ENCODE data around the gene OOSP4A.
"Not testable (repeated sequence)": the region's sequence is repeated elsewhere in the genome, so short reads cannot be mapped to it uniquely, and the experiment has no call there.

The OOSP4A gene

GRCh38 chr11:59965424-59965823 lies 1.6 kb downstream of the OOSP4A start:
- no peaks in the 10 kb centered on the region for H3K36me3 ChIP-seq (ENCODE audit: insufficient read depth, low read length)
- no peak for DNase-seq (ENCODE audit: low read depth, low spot score)
- H3K9me3 ChIP-seq (ENCODE audit: low read depth, low read length): no peaks in the 10 kb centered on the region
- no peak for TF ChIP-seq EZH2 (IDR thresholded peaks at IDR 0.05)
- TF ChIP-seq FOXP2 (optimal IDR thresholded peaks at IDR 0.05; ENCODE audit: control extremely low read depth, extremely low read length, insufficient read depth): no peak
- TF ChIP-seq POLR2AphosphoS5 (IDR thresholded peaks at IDR 0.05; ENCODE audit: borderline replicate concordance, low read depth, low read length): no peak
- no peak overlapping the region for H3K9ac ChIP-seq (ENCODE audit: insufficient read length)
- H3K27ac ChIP-seq: no peak overlapping the region
- no peak overlapping the region for H3K4me3 ChIP-seq

GRCh38 chr11:59966201-59966600 lies 2.4 kb downstream of the OOSP4A start:
- no peak for DNase-seq (ENCODE audit: low read depth, low spot score)
- no peaks in the 10 kb centered on the region for H3K36me3 ChIP-seq (ENCODE audit: insufficient read depth, low read length)
- no peak overlapping the region for H3K4me3 ChIP-seq
- no peaks in the 10 kb centered on the region for H3K9me3 ChIP-seq (ENCODE audit: low read depth, low read length)
- H3K9ac ChIP-seq (ENCODE audit: insufficient read length): no peak overlapping the region
- TF ChIP-seq FOXP2 (optimal IDR thresholded peaks at IDR 0.05; ENCODE audit: control extremely low read depth, extremely low read length, insufficient read depth) (no peak), POLR2AphosphoS5 (IDR thresholded peaks at IDR 0.05; ENCODE audit: borderline replicate concordance, low read depth, low read length) (no peak), EZH2 (IDR thresholded peaks at IDR 0.05) (no peak)
- no peak overlapping the region for H3K27ac ChIP-seq

GRCh38 chr11:59967677-59968394 lies 4.0 kb downstream of the OOSP4A start:
- no peak for TF ChIP-seq FOXP2 (optimal IDR thresholded peaks at IDR 0.05; ENCODE audit: control extremely low read depth, extremely low read length, insufficient read depth)
- DNase-seq (ENCODE audit: low read depth, low spot score): no peak
- no peaks in the 10 kb centered on the region for H3K36me3 ChIP-seq (ENCODE audit: insufficient read depth, low read length)
- no peak overlapping the region for H3K27ac ChIP-seq
- no peak overlapping the region for H3K4me3 ChIP-seq
- H3K9me3 ChIP-seq (ENCODE audit: low read depth, low read length): no peaks in the 10 kb centered on the region
- no peak overlapping the region for H3K9ac ChIP-seq (ENCODE audit: insufficient read length)

GRCh38 chr11:59968395-59968783 lies 4.6 kb downstream of the OOSP4A start:
- Histone ChIP-seq H3K4me3 (no peak overlapping the region), H3K9ac (ENCODE audit: insufficient read length) (no peak overlapping the region), H3K9me3 (ENCODE audit: low read depth, low read length) (no peaks in the 10 kb centered on the region), H3K36me3 (ENCODE audit: insufficient read depth, low read length) (no peaks in the 10 kb centered on the region), H3K27ac (no peak overlapping the region)
- no peak for DNase-seq (ENCODE audit: low read depth, low spot score)
- TF ChIP-seq FOXP2 (optimal IDR thresholded peaks at IDR 0.05; ENCODE audit: control extremely low read depth, extremely low read length, insufficient read depth): no peak
- no peak for TF ChIP-seq POLR2AphosphoS5 (IDR thresholded peaks at IDR 0.05; ENCODE audit: borderline replicate concordance, low read depth, low read length)
- TF ChIP-seq EZH2 (IDR thresholded peaks at IDR 0.05): no peak

GRCh38 chr11:59973097-59973496 lies 9.3 kb downstream of the OOSP4A start:
- H3K27ac ChIP-seq: no peak overlapping the region
- no peak for DNase-seq (ENCODE audit: low read depth, low spot score)
- no peak overlapping the region for H3K9ac ChIP-seq (ENCODE audit: insufficient read length)
- TF ChIP-seq EZH2 (IDR thresholded peaks at IDR 0.05) (no peak), POLR2AphosphoS5 (IDR thresholded peaks at IDR 0.05; ENCODE audit: borderline replicate concordance, low read depth, low read length) (no peak), FOXP2 (optimal IDR thresholded peaks at IDR 0.05; ENCODE audit: control extremely low read depth, extremely low read length, insufficient read depth) (no peak)
- no peaks in the 10 kb centered on the region for H3K9me3 ChIP-seq (ENCODE audit: low read depth, low read length)
- H3K4me3 ChIP-seq: no peak overlapping the region
- no peaks in the 10 kb centered on the region for H3K36me3 ChIP-seq (ENCODE audit: insufficient read depth, low read length)

GRCh38 chr11:59981106-59981770 lies 17.4 kb downstream of the OOSP4A start:
- Histone ChIP-seq H3K4me3 (no peak overlapping the region), H3K36me3 (ENCODE audit: insufficient read depth, low read length) (no peaks in the 10 kb centered on the region), H3K9me3 (ENCODE audit: low read depth, low read length) (no peaks in the 10 kb centered on the region), H3K27ac (no peak overlapping the region), H3K9ac (ENCODE audit: insufficient read length) (no peak overlapping the region)
- no peak for DNase-seq (ENCODE audit: low read depth, low spot score)
- no peak for TF ChIP-seq FOXP2 (optimal IDR thresholded peaks at IDR 0.05; ENCODE audit: control extremely low read depth, extremely low read length, insufficient read depth)
- TF ChIP-seq POLR2AphosphoS5 (IDR thresholded peaks at IDR 0.05; ENCODE audit: borderline replicate concordance, low read depth, low read length): no peak
- no peak for TF ChIP-seq EZH2 (IDR thresholded peaks at IDR 0.05)

- H3K9me3 ChIP-seq (ENCODE audit: low read depth, low read length); H3K36me3 ChIP-seq (ENCODE audit: insufficient read depth, low read length); H3K4me3 ChIP-seq; H3K9ac ChIP-seq (ENCODE audit: insufficient read length); H3K27ac ChIP-seq; DNase-seq (ENCODE audit: low read depth, low spot score): not testable (repeated sequence)
Observed at GRCh38 chr11:59982037-59982436, 18.2 kb downstream of the OOSP4A start.

GRCh38 chr11:59983212-59983611 lies 19.4 kb downstream of the OOSP4A start:
- Histone ChIP-seq H3K9ac (ENCODE audit: insufficient read length) (no peak overlapping the region), H3K9me3 (ENCODE audit: low read depth, low read length) (no peaks in the 10 kb centered on the region), H3K36me3 (ENCODE audit: insufficient read depth, low read length) (no peaks in the 10 kb centered on the region), H3K27ac (no peak overlapping the region), H3K4me3 (no peak overlapping the region)
- DNase-seq (ENCODE audit: low read depth, low spot score): no peak
- TF ChIP-seq FOXP2 (optimal IDR thresholded peaks at IDR 0.05; ENCODE audit: control extremely low read depth, extremely low read length, insufficient read depth) (no peak), POLR2AphosphoS5 (IDR thresholded peaks at IDR 0.05; ENCODE audit: borderline replicate concordance, low read depth, low read length) (no peak), EZH2 (IDR thresholded peaks at IDR 0.05) (no peak)

GRCh38 chr11:59984368-59984767 lies 20.5 kb downstream of the OOSP4A start:
- H3K9ac ChIP-seq (ENCODE audit: insufficient read length): no peak overlapping the region
- no peaks in the 10 kb centered on the region for H3K9me3 ChIP-seq (ENCODE audit: low read depth, low read length)
- H3K36me3 ChIP-seq (ENCODE audit: insufficient read depth, low read length): no peaks in the 10 kb centered on the region
- H3K27ac ChIP-seq: no peak overlapping the region
- TF ChIP-seq FOXP2 (optimal IDR thresholded peaks at IDR 0.05; ENCODE audit: control extremely low read depth, extremely low read length, insufficient read depth): no peak
- TF ChIP-seq POLR2AphosphoS5 (IDR thresholded peaks at IDR 0.05; ENCODE audit: borderline replicate concordance, low read depth, low read length): no peak
- no peak for TF ChIP-seq EZH2 (IDR thresholded peaks at IDR 0.05)
- no peak overlapping the region for H3K4me3 ChIP-seq
- DNase-seq (ENCODE audit: low read depth, low spot score): no peak

All from SK-N-MC (cell line).